ENCODE measurements around the gene MDM2. TPM values are rescaled to one million over a fixed set of nuclear protein-coding genes. Genes with fewer than 3 reads are reported as not detected.
"Not testable (repeated sequence)": the region's sequence is repeated elsewhere in the genome, so short reads cannot be mapped to it uniquely, and the experiment has no call there.

The MDM2 gene
- polyA plus RNA-seq, 2 of the 4 experiments (the other 2 are of a cell fraction) = 40.3 to 96.4 TPM

DNA sequence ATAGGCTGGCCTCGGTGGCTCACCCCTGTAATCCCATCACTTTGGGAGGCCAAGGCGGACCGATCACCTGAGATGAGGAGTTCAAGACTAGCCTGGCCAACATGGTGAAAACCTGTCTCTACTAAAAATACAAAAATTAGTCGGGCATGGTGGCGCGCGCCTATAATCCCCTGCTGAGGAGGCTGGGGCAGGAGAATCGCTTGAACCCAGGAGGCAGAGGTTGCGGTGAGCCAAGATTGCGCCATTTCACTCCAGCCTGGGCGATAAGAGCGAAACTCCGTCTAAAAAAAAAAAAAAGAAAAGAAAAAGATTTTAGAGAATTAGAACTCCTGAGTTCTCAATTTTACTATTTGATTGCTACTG lies 2.0 kb downstream of the MDM2 start:
- peak overlapping the region; percentile 76 for H3K4me2 ChIP-seq
- CTCF ChIA-PET; FAIRE-seq; ATAC-seq; H3K9me3 ChIP-seq; DNase-seq (ENCODE audit: low read depth in 1 of 2, low spot score in 1 of 2); POLR2A ChIA-PET: not testable (repeated sequence)
- peaks cover 46% of the 10 kb centered on the region for H3K4me1 ChIP-seq
- TF ChIP-seq HDAC2 (IDR thresholded peaks at IDR 0.05) = peak; percentile 9; the same call in 1 of the 2 replicates
- WGBS (ENCODE audit: missing lambda C conversion rate) = 90% methylated on average over 13 of the region's 13 CpGs
- H3K27ac ChIP-seq = peak overlapping the region in 1 of 2 experiments; percentile 19; a peak in 2 of 6 replicates
- H3K4me3 ChIP-seq = peak overlapping the region; percentile 88

DNA sequence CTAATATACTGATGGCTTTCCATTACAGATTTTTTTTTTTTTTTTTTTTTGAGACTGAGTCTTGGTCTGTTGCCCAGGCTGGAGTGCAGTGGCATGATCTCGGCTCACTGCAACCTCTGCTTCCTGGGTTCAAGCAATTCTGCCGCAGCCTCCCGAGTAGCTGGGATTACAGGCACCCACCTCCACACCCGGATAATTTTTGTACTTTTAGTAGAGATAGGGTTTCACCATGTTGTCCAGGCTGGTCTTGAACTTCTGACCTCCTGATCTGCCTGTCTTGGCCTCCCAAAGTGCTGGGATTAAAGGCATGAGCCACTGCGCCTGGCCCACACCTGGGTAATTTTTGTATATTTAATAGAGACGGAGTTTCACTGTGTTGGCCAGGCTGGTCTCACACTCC lies 3.6 kb downstream of the MDM2 start:
- 92% methylated on average over 6 of the region's 6 CpGs for WGBS (ENCODE audit: missing lambda C conversion rate)
- Histone ChIP-seq H3K4me3 (peak overlapping the region; percentile 88), H3K27ac (0 out of 6 replicates have a peak overlapping the region, but pooled peaks of 1 of the 2 experiments have one; percentile 23), H3K4me2 (peak overlapping the region; percentile 76), H3K4me1 (peaks cover 46% of the 10 kb centered on the region)
- POLR2A ChIA-PET; H3K9me3 ChIP-seq; DNase-seq (ENCODE audit: low read depth in 1 of 2, low spot score in 1 of 2); ATAC-seq; FAIRE-seq: not testable (repeated sequence)
- CTCF ChIA-PET = interaction anchor here (1.6 to 2.4 kb wide), 2 partner anchors 9 to 18 kb away, joined by 5 to 6 read pairs; no protein-coding TSS in a partner anchor

DNA sequence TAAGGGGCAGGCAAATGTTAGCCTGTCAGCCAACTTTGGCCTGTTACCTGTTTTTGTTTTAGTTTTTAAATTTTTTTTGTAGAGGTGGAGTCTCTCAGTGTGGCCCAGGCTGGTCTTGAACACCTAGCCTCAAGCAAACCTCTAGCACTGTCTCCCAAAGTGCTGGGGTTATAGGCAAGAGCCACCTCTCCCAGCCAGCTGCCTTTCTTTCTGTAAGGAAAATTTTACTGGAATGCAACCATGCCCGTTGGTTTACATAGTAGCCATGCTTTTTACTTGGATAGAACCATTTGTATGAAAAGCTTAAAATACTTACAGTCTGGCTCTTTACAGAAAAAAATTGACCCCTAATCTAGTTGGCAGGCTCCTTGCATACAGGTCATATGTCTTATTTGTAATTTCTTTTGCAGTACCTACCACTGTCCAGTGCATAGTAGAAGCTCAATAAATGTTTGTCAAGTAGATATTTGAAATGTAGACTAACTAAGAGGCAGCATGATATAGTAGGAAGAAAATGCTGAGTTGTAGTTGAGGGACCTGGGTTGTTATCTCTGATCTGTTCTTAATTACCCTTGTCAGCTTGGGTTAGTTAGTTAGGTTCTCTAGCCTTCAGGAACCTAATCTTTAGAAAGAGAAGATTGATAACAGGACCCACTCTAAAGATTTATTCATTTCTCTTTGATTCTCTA lies 4.7 kb downstream of the MDM2 start:
- no peak overlapping the region for H3K27ac ChIP-seq
- no peaks in the 10 kb centered on the region for H3K9me3 ChIP-seq
- peaks cover 40% of the 10 kb centered on the region; the same call in 2 of the 3 replicates for H3K4me1 ChIP-seq
- TF ChIP-seq, protein P1, sequence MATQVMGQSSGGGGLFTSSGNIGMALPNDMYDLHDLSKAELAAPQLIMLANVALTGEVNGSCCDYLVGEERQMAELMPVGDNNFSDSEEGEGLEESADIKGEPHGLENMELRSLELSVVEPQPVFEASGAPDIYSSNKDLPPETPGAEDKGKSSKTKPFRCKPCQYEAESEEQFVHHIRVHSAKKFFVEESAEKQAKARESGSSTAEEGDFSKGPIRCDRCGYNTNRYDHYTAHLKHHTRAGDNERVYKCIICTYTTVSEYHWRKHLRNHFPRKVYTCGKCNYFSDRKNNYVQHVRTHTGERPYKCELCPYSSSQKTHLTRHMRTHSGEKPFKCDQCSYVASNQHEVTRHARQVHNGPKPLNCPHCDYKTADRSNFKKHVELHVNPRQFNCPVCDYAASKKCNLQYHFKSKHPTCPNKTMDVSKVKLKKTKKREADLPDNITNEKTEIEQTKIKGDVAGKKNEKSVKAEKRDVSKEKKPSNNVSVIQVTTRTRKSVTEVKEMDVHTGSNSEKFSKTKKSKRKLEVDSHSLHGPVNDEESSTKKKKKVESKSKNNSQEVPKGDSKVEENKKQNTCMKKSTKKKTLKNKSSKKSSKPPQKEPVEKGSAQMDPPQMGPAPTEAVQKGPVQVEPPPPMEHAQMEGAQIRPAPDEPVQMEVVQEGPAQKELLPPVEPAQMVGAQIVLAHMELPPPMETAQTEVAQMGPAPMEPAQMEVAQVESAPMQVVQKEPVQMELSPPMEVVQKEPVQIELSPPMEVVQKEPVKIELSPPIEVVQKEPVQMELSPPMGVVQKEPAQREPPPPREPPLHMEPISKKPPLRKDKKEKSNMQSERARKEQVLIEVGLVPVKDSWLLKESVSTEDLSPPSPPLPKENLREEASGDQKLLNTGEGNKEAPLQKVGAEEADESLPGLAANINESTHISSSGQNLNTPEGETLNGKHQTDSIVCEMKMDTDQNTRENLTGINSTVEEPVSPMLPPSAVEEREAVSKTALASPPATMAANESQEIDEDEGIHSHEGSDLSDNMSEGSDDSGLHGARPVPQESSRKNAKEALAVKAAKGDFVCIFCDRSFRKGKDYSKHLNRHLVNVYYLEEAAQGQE (IDR thresholded peaks at IDR 0.05) = no peak
- TF ChIP-seq KDM5A (IDR thresholded peaks at IDR 0.05) = no peak
- no peak for TF ChIP-seq POLR2AphosphoS2 (conservative IDR thresholded peaks at IDR 0.05; ENCODE audit: low read length)
- TF ChIP-seq, protein P2, sequence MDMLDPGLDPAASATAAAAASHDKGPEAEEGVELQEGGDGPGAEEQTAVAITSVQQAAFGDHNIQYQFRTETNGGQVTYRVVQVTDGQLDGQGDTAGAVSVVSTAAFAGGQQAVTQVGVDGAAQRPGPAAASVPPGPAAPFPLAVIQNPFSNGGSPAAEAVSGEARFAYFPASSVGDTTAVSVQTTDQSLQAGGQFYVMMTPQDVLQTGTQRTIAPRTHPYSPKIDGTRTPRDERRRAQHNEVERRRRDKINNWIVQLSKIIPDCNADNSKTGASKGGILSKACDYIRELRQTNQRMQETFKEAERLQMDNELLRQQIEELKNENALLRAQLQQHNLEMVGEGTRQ (IDR thresholded peaks at IDR 0.05) = no peak
- no peak for TF ChIP-seq ESRRA (IDR thresholded peaks at IDR 0.05; ENCODE audit: borderline replicate concordance, low read length)
- no peak for TF ChIP-seq RCOR1 (IDR thresholded peaks at IDR 0.05; ENCODE audit: low read depth, low read length)
- no peak for TF ChIP-seq ZNF302 (CRISPR knock-in tag; IDR thresholded peaks at IDR 0.05)
- no peak for TF ChIP-seq HOXB5 (CRISPR knock-in tag; IDR thresholded peaks at IDR 0.05)
- no peak for TF ChIP-seq RARB (CRISPR knock-in tag; IDR thresholded peaks at IDR 0.05)
- TF ChIP-seq CBX8 (IDR thresholded peaks at IDR 0.05) = no peak
- no peak for TF ChIP-seq MAZ (IDR thresholded peaks at IDR 0.05; ENCODE audit: borderline replicate concordance, low read depth, low read length)
- no peak for FAIRE-seq
- peak overlapping the region; percentile 76 for H3K4me2 ChIP-seq
- H3K4me3 ChIP-seq = peak overlapping the region; percentile 88
- WGBS (ENCODE audit: missing lambda C conversion rate) = 89% methylated on average over 1 of the region's 1 CpG
- DNase-seq (ENCODE audit: low read depth in 1 of 2, low spot score in 1 of 2) = no peak
- ATAC-seq = no peak
- POLR2A ChIA-PET = no interaction called here
- CTCF ChIA-PET = interaction anchor here (0.5 to 2.4 kb wide), 3 partner anchors 8 to 50 kb away, joined by 3 to 6 read pairs (median 5); no protein-coding TSS in a partner anchor

DNA sequence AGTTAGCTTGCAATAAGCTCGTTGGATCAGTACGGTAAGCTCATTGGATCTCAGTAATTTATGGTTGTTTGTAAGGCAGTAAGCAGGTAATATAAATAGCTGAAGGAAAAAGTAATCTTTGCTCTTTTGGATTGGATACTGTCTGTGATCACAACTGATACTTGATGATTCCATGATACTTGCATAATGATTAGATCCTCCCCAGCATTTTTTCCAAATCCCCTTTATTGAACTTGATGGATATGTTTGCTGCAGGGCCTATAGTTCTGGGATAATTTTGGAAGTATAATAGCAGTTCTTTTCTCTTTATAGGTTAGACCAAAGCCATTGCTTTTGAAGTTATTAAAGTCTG lies 5.2 kb downstream of the MDM2 start:
- Histone ChIP-seq H3K27ac (no peak overlapping the region), H3K4me2 (peak overlapping the region; percentile 76), H3K4me1 (peaks cover 40% of the 10 kb centered on the region; the same call in 2 of the 3 replicates), H3K9me3 (no peaks in the 10 kb centered on the region), H3K4me3 (peak overlapping the region; percentile 88; the same call in 2 of the 3 replicates)
- ChIA-PET POLR2A (no interaction called here), CTCF (interaction anchor here (0.5 to 2.4 kb wide), 3 partner anchors 17 to 73 kb away, joined by 3 to 6 read pairs (median 3); no protein-coding TSS in a partner anchor)
- DNase-seq (ENCODE audit: low read depth in 1 of 2, low spot score in 1 of 2) (no peak), FAIRE-seq (no peak), ATAC-seq (no peak)
- WGBS (ENCODE audit: missing lambda C conversion rate) = 81% methylated on average over 2 of the region's 2 CpGs
- TF ChIP-seq POLR2A (IDR thresholded peaks at IDR 0.05; ENCODE audit: low read length) (no peak), RNF2 (IDR thresholded peaks at IDR 0.05; ENCODE audit: borderline replicate concordance, low read depth) (no peak), KDM1A (IDR thresholded peaks at IDR 0.05; ENCODE audit: low read depth) (no peak), PHF8 (IDR thresholded peaks at IDR 0.05; ENCODE audit: borderline replicate concordance, low read depth) (no peak), JUNB (IDR thresholded peaks at IDR 0.05) (no peak), EP300 (IDR thresholded peaks at IDR 0.05) (no peak), ZNF302 (CRISPR knock-in tag; IDR thresholded peaks at IDR 0.05) (no peak), EHMT2 (IDR thresholded peaks at IDR 0.05; ENCODE audit: low read depth) (no peak), RARB (CRISPR knock-in tag; IDR thresholded peaks at IDR 0.05) (no peak), ZSCAN20 (CRISPR knock-in tag; IDR thresholded peaks at IDR 0.05) (no peak), ZC3H11A (IDR thresholded peaks at IDR 0.05) (no peak), HEYL (CRISPR knock-in tag; IDR thresholded peaks at IDR 0.05) (no peak), TFCP2L1 (CRISPR knock-in tag; IDR thresholded peaks at IDR 0.05) (no peak)
- TF ChIP-seq, protein P3, sequence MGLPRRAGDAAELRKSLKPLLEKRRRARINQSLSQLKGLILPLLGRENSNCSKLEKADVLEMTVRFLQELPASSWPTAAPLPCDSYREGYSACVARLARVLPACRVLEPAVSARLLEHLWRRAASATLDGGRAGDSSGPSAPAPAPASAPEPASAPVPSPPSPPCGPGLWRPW (IDR thresholded peaks at IDR 0.05) = no peak
- TF ChIP-seq, protein P4, sequence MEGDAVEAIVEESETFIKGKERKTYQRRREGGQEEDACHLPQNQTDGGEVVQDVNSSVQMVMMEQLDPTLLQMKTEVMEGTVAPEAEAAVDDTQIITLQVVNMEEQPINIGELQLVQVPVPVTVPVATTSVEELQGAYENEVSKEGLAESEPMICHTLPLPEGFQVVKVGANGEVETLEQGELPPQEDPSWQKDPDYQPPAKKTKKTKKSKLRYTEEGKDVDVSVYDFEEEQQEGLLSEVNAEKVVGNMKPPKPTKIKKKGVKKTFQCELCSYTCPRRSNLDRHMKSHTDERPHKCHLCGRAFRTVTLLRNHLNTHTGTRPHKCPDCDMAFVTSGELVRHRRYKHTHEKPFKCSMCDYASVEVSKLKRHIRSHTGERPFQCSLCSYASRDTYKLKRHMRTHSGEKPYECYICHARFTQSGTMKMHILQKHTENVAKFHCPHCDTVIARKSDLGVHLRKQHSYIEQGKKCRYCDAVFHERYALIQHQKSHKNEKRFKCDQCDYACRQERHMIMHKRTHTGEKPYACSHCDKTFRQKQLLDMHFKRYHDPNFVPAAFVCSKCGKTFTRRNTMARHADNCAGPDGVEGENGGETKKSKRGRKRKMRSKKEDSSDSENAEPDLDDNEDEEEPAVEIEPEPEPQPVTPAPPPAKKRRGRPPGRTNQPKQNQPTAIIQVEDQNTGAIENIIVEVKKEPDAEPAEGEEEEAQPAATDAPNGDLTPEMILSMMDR (IDR thresholded peaks at IDR 0.05) = no peak
